GM23248 (cell line): ENCODE results near the gene AMPD3. TPM values are rescaled to one million over a fixed set of nuclear protein-coding genes. Genes with fewer than 3 reads are reported as not detected.
A peak's percentile ranks its signal among the peaks of the same experiment; 100 is the strongest.

Source experiments
- DNase-seq: peaks from one replicate; pipeline ENCODE4 v3.0.0-alpha.2; 2015
- H2AFZ ChIP-seq: fragments of 200-600 bp; sonication (generic); 2 replicates; pipeline ENCODE4 v1.6.1; 2016; ENCODE audit warnings: antibody characterized with exemption
- H3F3A ChIP-seq: fragments of 200-600 bp; sonication (generic); 2 replicates; pipeline ENCODE4 v1.6.1; 2016; ENCODE audit warnings: mild to moderate bottlenecking, antibody characterized with exemption, mixed run types; ENCODE audit not compliant: insufficient read depth
- H3K27ac ChIP-seq: fragments of 200-600 bp; sonication (generic); 2 replicates; pipeline ENCODE4 v1.5.1; 2016; ENCODE audit warnings: mild to moderate bottlenecking
- H3K27me3 ChIP-seq: fragments of 200-600 bp; sonication (generic); replicated peaks from 2 replicates; pipeline ENCODE4 v1.6.1; 2016; ENCODE audit warnings: mild to moderate bottlenecking; ENCODE audit not compliant: insufficient read depth
- H3K36me3 ChIP-seq: fragments of 200-600 bp; sonication (generic); 2 replicates; pipeline ENCODE4 v1.6.1; 2016; ENCODE audit warnings: low read depth, mild to moderate bottlenecking
- H3K4me1 ChIP-seq: fragments of 200-600 bp; sonication (generic); 2 replicates; pipeline ENCODE4 v1.6.1; 2016; ENCODE audit warnings: mild to moderate bottlenecking; ENCODE audit not compliant: insufficient read depth
- H3K4me2 ChIP-seq: fragments of 200-600 bp; sonication (generic); one replicate; pipeline ENCODE4 v1.6.1; 2016; ENCODE audit warnings: mild to moderate bottlenecking; ENCODE audit not compliant: unreplicated experiment
- H3K4me3 ChIP-seq: fragments of 200-600 bp; sonication (generic); 2 replicates; pipeline ENCODE4 v1.5.1; 2016; ENCODE audit warnings: mild to moderate bottlenecking
- H3K79me2 ChIP-seq: fragments of 200-600 bp; sonication (generic); 2 replicates; pipeline ENCODE4 v1.6.1; 2016; ENCODE audit warnings: mild to moderate bottlenecking; ENCODE audit not compliant: insufficient read depth
- H3K9ac ChIP-seq: fragments of 200-600 bp; sonication (generic); 2 replicates; pipeline ENCODE4 v1.6.1; 2016; ENCODE audit warnings: mild to moderate bottlenecking
- H3K9me2 ChIP-seq: fragments of 200-600 bp; sonication (generic); 2 replicates; pipeline ENCODE4 v1.6.1; 2016; ENCODE audit warnings: mixed run types, mild to moderate bottlenecking, moderate library complexity; ENCODE audit not compliant: insufficient read depth
- H3K9me3 ChIP-seq: fragments of 200-600 bp; sonication (generic); one replicate; pipeline ENCODE4 v1.6.1; 2017; ENCODE audit warnings: low read depth
- H4K20me1 ChIP-seq: fragments of 200-600 bp; sonication (generic); 2 replicates; pipeline ENCODE4 v1.6.0; 2016; ENCODE audit not compliant: insufficient read depth
- EZH2 ChIP-seq: fragments of 200-600 bp; sonication (generic); IDR thresholded peaks from 2 replicates; pipeline ENCODE4 v1.6.1; 2018; ENCODE audit warnings: antibody characterized with exemption, mild to moderate bottlenecking; ENCODE audit not compliant: insufficient read depth, poor library complexity, severe bottlenecking
- EZH2phosphoT487 ChIP-seq: fragments of 200-600 bp; sonication (generic); IDR thresholded peaks from 2 replicates; pipeline ENCODE4 v1.6.1; 2018; ENCODE audit warnings: antibody characterized with exemption, moderate library complexity, mild to moderate bottlenecking, low read depth; ENCODE audit not compliant: insufficient read depth
- WGBS, 2 experiments: methylation state at CpG; one replicate each; pipeline ENCODE4 v1.1.6; 2015 to 2017; ENCODE audit warnings: low lambda C conversion rate in 2 of 2, low coverage in 1 of 2; ENCODE audit errors: missing lambda C conversion rate in 2 of 2; 5-methylcytosine and 5-hydroxymethylcytosine counted together
- in situ Hi-C: fragments of 300-500 bp; cut with MboI; formaldehyde crosslinking; loops from 2 replicates; pipeline ENCODE4 v1.15.0; 2020
- polyA plus RNA-seq: library from polyadenylated mRNA; unstranded; fragments of >200 nt; fragmentation: Nextera tagmentation; extraction: Ambion mirVana; gene quantifications from 2 replicates; pipeline ENCODE4 v1.2.1, GENCODE V29; 2016
- total RNA-seq: library from RNA; depleted of rRNA; stranded (reverse); fragments of >200 nt; shearing (Covaris generic); gene quantifications from 2 replicates; pipeline ENCODE4 v1.2.3, GENCODE V29; 2014

AMPD3 gene
- total and polyA plus RNA-seq, 2 experiments from 2014 or later, result 3.3 to 4.9 TPM

DNA sequence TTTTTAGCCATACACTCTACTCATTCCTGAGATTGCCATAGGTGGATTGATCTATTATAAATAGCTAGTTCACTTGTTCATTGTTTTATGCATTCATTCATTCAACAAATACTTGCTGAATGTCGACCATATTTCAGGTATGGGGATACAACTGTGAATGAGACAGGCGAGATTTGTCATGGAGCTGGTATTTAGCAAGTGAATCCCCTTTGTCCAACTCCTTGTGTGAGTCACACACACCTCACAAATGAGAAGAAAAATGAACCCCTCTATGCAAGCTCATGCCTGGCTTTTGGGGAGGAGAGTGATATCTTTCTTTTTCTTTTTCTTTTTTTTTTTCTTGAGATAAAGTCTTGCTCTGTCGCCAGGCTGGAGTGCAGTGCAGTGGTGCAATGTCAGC, 1.8 kb upstream of the AMPD3 start:
- Histone ChIP-seq H3K9me2 (no peaks in the 10 kb centered on the region), H3K4me2 (no peak overlapping the region), H4K20me1 (no peaks in the 10 kb centered on the region), H2AFZ (no peak overlapping the region), H3F3A (peaks cover 18% of the 10 kb centered on the region; the same call in 1 of the 2 replicates), H3K9me3 (no peaks in the 10 kb centered on the region), H3K27me3 (no peaks in the 10 kb centered on the region), H3K4me1 (peaks cover 19% of the 10 kb centered on the region), H3K27ac (no peak overlapping the region), H3K79me2 (no peaks in the 10 kb centered on the region; the same call in 1 of the 2 replicates), H3K9ac (no peak overlapping the region), H3K4me3 (no peak overlapping the region), H3K36me3 (no peaks in the 10 kb centered on the region)
- in situ Hi-C loops, result no loop called here
- WGBS, 2 experiments, result 89 to 93% methylated on average over 3 of the region's 3 CpGs
- no peak for DNase-seq
- TF ChIP-seq EZH2phosphoT487, result no peak
- no peak for TF ChIP-seq EZH2

DNA sequence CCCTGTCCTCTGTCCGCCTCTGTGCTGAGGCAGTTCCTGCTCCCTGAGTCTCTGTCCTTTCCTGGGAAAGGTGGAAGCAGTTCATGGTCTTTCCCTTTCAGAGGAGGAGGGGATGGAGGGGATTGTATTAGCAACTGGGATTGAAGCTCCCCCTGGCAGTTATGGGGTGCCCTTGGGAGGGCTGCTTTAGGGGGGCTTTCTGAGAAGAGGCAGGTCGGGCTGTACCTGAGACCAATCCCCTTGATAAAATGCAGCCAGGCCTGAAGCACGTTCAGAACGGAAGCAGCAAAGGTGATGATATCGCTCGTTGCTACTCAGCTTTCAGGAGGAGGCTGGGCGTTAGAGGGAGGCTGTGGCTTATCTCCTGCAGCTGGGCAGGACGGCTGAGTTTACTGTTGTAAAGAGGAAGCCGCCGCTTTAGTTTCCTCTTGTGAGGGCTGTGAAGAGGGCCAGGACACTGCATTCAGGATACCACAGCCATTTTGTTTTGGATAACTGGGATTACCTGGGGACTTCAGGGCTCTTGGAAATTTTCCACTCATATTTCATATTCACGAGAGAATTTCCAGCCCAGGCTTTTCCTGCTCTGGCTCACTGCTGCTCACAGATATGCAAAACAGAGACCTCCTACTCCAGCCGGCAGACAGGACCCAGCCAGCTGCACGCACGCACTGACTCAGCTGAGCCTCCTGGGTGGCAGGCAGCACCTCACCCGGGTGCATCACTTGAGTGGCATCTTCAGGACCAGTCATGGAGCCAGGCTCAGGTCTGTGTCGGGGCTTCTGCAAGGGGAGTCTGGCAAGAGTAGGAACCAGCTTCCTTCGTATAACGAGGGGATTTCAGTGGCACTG, 798 bp downstream of the AMPD3 start:
- no peaks in the 10 kb centered on the region for H4K20me1 ChIP-seq
- 63 to 64% methylated on average over 18 of the region's 18 CpGs for WGBS, 2 experiments

DNA sequence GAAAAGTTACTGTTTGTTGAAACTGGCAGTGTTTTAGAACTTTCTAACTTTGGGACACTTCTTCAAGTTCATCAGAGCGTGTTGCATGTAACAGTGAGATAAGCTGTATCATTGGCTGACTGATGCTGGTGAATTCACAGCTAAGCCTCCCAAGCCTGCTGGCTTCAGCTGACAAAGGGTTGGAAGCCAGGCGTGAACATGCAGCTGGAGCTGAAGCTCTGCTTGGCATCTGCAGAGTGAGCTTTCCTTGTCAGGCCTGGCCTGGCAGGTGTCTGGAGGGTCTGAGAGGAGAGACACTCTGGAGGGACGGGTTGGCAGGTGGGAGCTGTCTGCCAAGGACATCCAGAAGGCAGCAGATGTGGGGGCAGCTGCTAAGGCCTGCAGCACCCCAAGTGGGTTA, 1.5 kb downstream of the AMPD3 start:
- peak overlapping the region; percentile 84 for H3K27ac ChIP-seq
- H3F3A ChIP-seq, result peaks cover 13% of the 10 kb centered on the region; the same call in 1 of the 2 replicates
- H3K4me3 ChIP-seq, result peak overlapping the region; percentile 40; the same call in 1 of the 2 replicates
- no peaks in the 10 kb centered on the region; the same call in 1 of the 2 replicates for H3K79me2 ChIP-seq
- DNase-seq, result peak; percentile 23
- H3K27me3 ChIP-seq, result no peaks in the 10 kb centered on the region
- H3K9me2 ChIP-seq, result no peaks in the 10 kb centered on the region
- H3K9ac ChIP-seq, result peak overlapping the region; percentile 2; the same call in 1 of the 2 replicates
- peaks cover 19% of the 10 kb centered on the region for H3K4me1 ChIP-seq
- in situ Hi-C loops, result no loop called here
- H3K36me3 ChIP-seq, result no peaks in the 10 kb centered on the region
- 76 to 85% methylated on average over 3 of the region's 3 CpGs for WGBS, 2 experiments
- no peaks in the 10 kb centered on the region for H3K9me3 ChIP-seq
- no peaks in the 10 kb centered on the region for H4K20me1 ChIP-seq
- peak overlapping the region; percentile 33 for H3K4me2 ChIP-seq
- TF ChIP-seq EZH2, result no peak
- TF ChIP-seq EZH2phosphoT487, result no peak
- peak overlapping the region; percentile 67 for H2AFZ ChIP-seq

More for the DNA sequence above, 798 bp downstream of the AMPD3 start:
- peak; percentile 86 for DNase-seq
- Histone ChIP-seq H3K4me1 (peaks cover 19% of the 10 kb centered on the region), H3K79me2 (no peaks in the 10 kb centered on the region; the same call in 1 of the 2 replicates), H3K9me3 (no peaks in the 10 kb centered on the region), H3F3A (peaks cover 13% of the 10 kb centered on the region; the same call in 1 of the 2 replicates), H3K4me3 (peak overlapping the region; percentile 40), H3K4me2 (peak overlapping the region; percentile 33), H3K36me3 (no peaks in the 10 kb centered on the region), H3K9me2 (no peaks in the 10 kb centered on the region), H2AFZ (peak overlapping the region; percentile 67), H3K27ac (peak overlapping the region; percentile 84), H3K9ac (peak overlapping the region; percentile 70), H3K27me3 (no peaks in the 10 kb centered on the region)
- in situ Hi-C loops, result no loop called here
- TF ChIP-seq EZH2phosphoT487 (no peak), EZH2 (no peak)

- no peaks in the 10 kb centered on the region for H4K20me1 ChIP-seq
- no peak overlapping the region for H3K9ac ChIP-seq
- no peaks in the 10 kb centered on the region; the same call in 1 of the 2 replicates for H3K79me2 ChIP-seq
- TF ChIP-seq EZH2phosphoT487 (no peak), EZH2 (no peak)
- DNase-seq, result no peak
- H3K9me3 ChIP-seq, result no peaks in the 10 kb centered on the region
- H3K4me3 ChIP-seq, result no peak overlapping the region
- H3K4me1 ChIP-seq, result peaks cover 19% of the 10 kb centered on the region
- H3K36me3 ChIP-seq, result no peaks in the 10 kb centered on the region
- H3K9me2 ChIP-seq, result no peaks in the 10 kb centered on the region
- no peak overlapping the region for H3K27ac ChIP-seq
- H3K4me2 ChIP-seq, result no peak overlapping the region
- no peak overlapping the region for H2AFZ ChIP-seq
- in situ Hi-C loops, result no loop called here
- H3F3A ChIP-seq, result peaks cover 13% of the 10 kb centered on the region; the same call in 1 of the 2 replicates
- H3K27me3 ChIP-seq, result no peaks in the 10 kb centered on the region
Observed at GRCh38 chr11:10457901-10458300, 2.8 kb downstream of the AMPD3 start.
